OCI-LY7 (cell line): ENCODE results near the gene GPR84. TPM values are rescaled to one million over a fixed set of nuclear protein-coding genes. Genes with fewer than 3 reads are reported as not detected.

Experiments used
- BruUV-seq: library from RNA; stranded (reverse); fragments of 400-500 nt; replicated peaks from 2 replicates; lab custom pipeline; 2021; lab: Mats Ljungman, UMichigan
- CTCF ChIA-PET: fragments of 300-600 bp; sonication (Branson Sonifier 250); formaldehyde crosslinking; loops from one replicate; lab custom pipeline; 2022; ENCODE audit warnings: antibody characterized with exemption; ENCODE audit not compliant: unreplicated experiment; lab: Charles Lee
- POLR2A ChIA-PET: fragments of 300-600 bp; sonication (Branson Sonifier 250); formaldehyde crosslinking; loops from one replicate; lab custom pipeline; 2022; ENCODE audit warnings: antibody characterized with exemption; lab: Charles Lee
- DNase-seq: peaks from one replicate; pipeline ENCODE4 v3.0.0-alpha.2; 2015; ENCODE audit warnings: low spot score
- H2AFZ ChIP-seq: fragments of 200-600 bp; sonication (generic), shearing (Covaris generic); 2 replicates; pipeline ENCODE4 v1.6.1; 2014; ENCODE audit warnings: mild to moderate bottlenecking, antibody characterized with exemption, low read length, moderate library complexity
- H3K27ac ChIP-seq: fragments of 200-600 bp; sonication (generic); 2 replicates; pipeline ENCODE4 v1.5.1; 2014; ENCODE audit warnings: mixed run types, low read depth, mild to moderate bottlenecking, moderate library complexity, low read length, inconsistent platforms; ENCODE audit not compliant: poor library complexity, severe bottlenecking
- H3K36me3 ChIP-seq: fragments of 200-600 bp; sonication (generic); 2 replicates; pipeline ENCODE4 v1.6.1; 2014; ENCODE audit warnings: mild to moderate bottlenecking, antibody characterized with exemption, low read length, moderate library complexity, mixed read lengths; ENCODE audit not compliant: insufficient read depth
- H3K4me1 ChIP-seq: fragments of 200-600 bp; sonication (generic); 2 replicates; pipeline ENCODE4 v1.5.1; 2014; ENCODE audit warnings: mild to moderate bottlenecking, low read length; ENCODE audit not compliant: insufficient read depth, poor library complexity, severe bottlenecking
- H3K4me2 ChIP-seq: fragments of 200-600 bp; sonication (generic); 2 replicates; pipeline ENCODE4 v1.6.1; 2014; ENCODE audit warnings: mild to moderate bottlenecking, low read length
- H3K4me3 ChIP-seq: fragments of 200-600 bp; sonication (generic); 2 replicates; pipeline ENCODE4 v1.5.1; 2014; ENCODE audit warnings: mild to moderate bottlenecking, low read depth, low read length; ENCODE audit not compliant: poor library complexity, severe bottlenecking
- H3K79me2 ChIP-seq: fragments of 200-600 bp; sonication (generic); 2 replicates; pipeline ENCODE4 v1.6.1; 2016; ENCODE audit warnings: low read depth, mild to moderate bottlenecking, low read length, moderate library complexity, mixed read lengths; ENCODE audit not compliant: insufficient read depth
- H3K9me2 ChIP-seq: fragments of 200-600 bp; sonication (generic); 2 replicates; pipeline ENCODE4 v1.6.1; 2016; ENCODE audit warnings: mild to moderate bottlenecking, low read length, mixed read lengths; ENCODE audit not compliant: insufficient read depth
- H3K9me3 ChIP-seq: fragments of 200-600 bp; sonication (generic); 2 replicates; pipeline ENCODE4 v1.6.1; 2014; ENCODE audit warnings: mild to moderate bottlenecking, mixed run types, low read length, mixed read lengths
- H4K20me1 ChIP-seq: fragments of 200-600 bp; sonication (generic); 2 replicates; pipeline ENCODE4 v1.6.1; 2014; ENCODE audit warnings: mild to moderate bottlenecking, antibody characterized with exemption, low read length, moderate library complexity, mixed read lengths; ENCODE audit not compliant: insufficient read depth
- CTCF ChIP-seq: fragments of 200-600 bp; sonication (generic); conservative IDR thresholded peaks from 2 replicates; pipeline ENCODE4 v1.5.1; 2014; ENCODE audit warnings: mild to moderate bottlenecking, antibody characterized with exemption, low read length, moderate library complexity, mixed read lengths
- EZH2phosphoT487 ChIP-seq: fragments of 200-600 bp; sonication (generic); IDR thresholded peaks from 2 replicates; pipeline ENCODE4 v1.6.1; 2018; ENCODE audit warnings: low read depth, borderline replicate concordance, mild to moderate bottlenecking, mixed run types, antibody characterized with exemption, low read length, moderate library complexity, mixed read lengths
- intact Hi-C: fragments of 100-400 bp; cut with micrococcal nuclease; formaldehyde crosslinking; loops from one replicate; pipeline ENCODE4 v1.10.0; 2022; ENCODE audit not compliant: unreplicated experiment
- total RNA-seq, 2 experiments: library from RNA; depleted of rRNA in 1 of 2; stranded (reverse); fragments of >200 nt in 1 of 2; shearing (Covaris generic) in 1 of 2; gene quantifications; 2 replicates each; pipeline ENCODE4 v1.2.3, GENCODE V29; 2014 to 2022

GPR84 gene
- total RNA-seq, 2 experiments from 2014 or later: 0.30 TPM; not detected in 1

- POLR2A ChIA-PET: interaction anchor here (1.2 kb wide), 1 partner anchor 10 kb away, joined by 5 read pairs; no protein-coding TSS in a partner anchor
- H3K79me2 ChIP-seq: no peaks in the 10 kb centered on the region
Observed at GRCh38 chr12:54351341-54351740, 12.9 kb downstream of the GPR84 start.

GRCh38 chr12:54350743-54351142, 13.5 kb downstream of the GPR84 start:
- no peaks in the 10 kb centered on the region for H3K79me2 ChIP-seq
- peaks cover 54% of the 10 kb centered on the region for H3K36me3 ChIP-seq
- intact Hi-C loops: loop anchor here (10.0 kb wide), 1 partner anchor 336 kb away; no protein-coding TSS in a partner anchor
- no peak for DNase-seq
- H3K4me1 ChIP-seq: peaks cover 5% of the 10 kb centered on the region
- no peak for TF ChIP-seq EZH2phosphoT487
- no peak for TF ChIP-seq CTCF
- H3K9me2 ChIP-seq: no peaks in the 10 kb centered on the region
- no peak overlapping the region for H3K4me3 ChIP-seq
- ChIA-PET POLR2A (interaction anchor here (1.2 kb wide), 1 partner anchor 10 kb away, joined by 5 read pairs; no protein-coding TSS in a partner anchor), CTCF (interaction anchor here (1.0 to 1.3 kb wide), 2 partner anchors 8 to 62 kb away, joined by 3 read pairs; no protein-coding TSS in a partner anchor)
- H3K27ac ChIP-seq: no peak overlapping the region
- no peaks in the 10 kb centered on the region for H3K9me3 ChIP-seq
- BruUV-seq: no TSS peak
- H4K20me1 ChIP-seq: no peaks in the 10 kb centered on the region
- H2AFZ ChIP-seq: no peak overlapping the region
- H3K4me2 ChIP-seq: no peak overlapping the region

More at GRCh38 chr12:54351341-54351740, 12.9 kb downstream of the GPR84 start:
- CTCF ChIA-PET: interaction anchor here (1.3 kb wide), 1 partner anchor 8 kb away, joined by 3 read pairs; no protein-coding TSS in a partner anchor
- TF ChIP-seq CTCF (no peak), EZH2phosphoT487 (no peak)
- Histone ChIP-seq H2AFZ (no peak overlapping the region), H3K4me3 (no peak overlapping the region), H3K27ac (no peak overlapping the region), H3K4me1 (peaks cover 5% of the 10 kb centered on the region), H3K9me3 (no peaks in the 10 kb centered on the region), H4K20me1 (no peaks in the 10 kb centered on the region), H3K4me2 (no peak overlapping the region), H3K36me3 (peaks cover 50% of the 10 kb centered on the region), H3K9me2 (no peaks in the 10 kb centered on the region)
- intact Hi-C loops: loop anchor here (10.0 kb wide), 1 partner anchor 337 kb away; no protein-coding TSS in a partner anchor
- no peak for DNase-seq
- TSS peak; percentile 72 for BruUV-seq

- no peaks in the 10 kb centered on the region for H3K9me3 ChIP-seq
- peaks cover 65% of the 10 kb centered on the region for H3K36me3 ChIP-seq
- H3K9me2 ChIP-seq: no peaks in the 10 kb centered on the region
- no peaks in the 10 kb centered on the region for H4K20me1 ChIP-seq
- H3K79me2 ChIP-seq: no peaks in the 10 kb centered on the region
- H2AFZ ChIP-seq: no peak overlapping the region
- H3K4me2 ChIP-seq: no peak overlapping the region
- H3K4me3 ChIP-seq: no peak overlapping the region
- ChIA-PET POLR2A (no interaction called here), CTCF (no interaction called here)
- no peak for DNase-seq
- TF ChIP-seq CTCF (no peak), EZH2phosphoT487 (no peak)
- no TSS peak for BruUV-seq
- intact Hi-C loops: loop anchor here (10.0 kb wide), 1 partner anchor 335 kb away; no protein-coding TSS in a partner anchor
- H3K27ac ChIP-seq: no peak overlapping the region
- peaks cover 12% of the 10 kb centered on the region for H3K4me1 ChIP-seq
Observed at GRCh38 chr12:54349679-54350078, 14.6 kb downstream of the GPR84 start.
